IPS-NIHi11 (cell line): ENCODE measurements around the gene POLA2.

Experiments used
- DNase-seq: peaks from one replicate; pipeline ENCODE4 v3.0.0; 2012; ENCODE audit warnings: mixed read lengths, low spot score

Gene POLA2

GRCh38 chr11:65334696-65335295 lies 73.0 kb downstream of the POLA2 start:
- DNase-seq: no peak

GRCh38 chr11:65338676-65339075 lies 76.9 kb downstream of the POLA2 start:
- DNase-seq: no peak

- no peak for DNase-seq
Measured at GRCh38 chr11:65340226-65340625, 78.5 kb downstream of the POLA2 start.

GRCh38 chr11:65341856-65342255 lies 80.1 kb downstream of the POLA2 start:
- no peak for DNase-seq
